HG02588 (cell line): ENCODE measurements around the gene SP1.
"Not testable (repeated sequence)": the region's sequence is repeated elsewhere in the genome, so short reads cannot be mapped to it uniquely, and the experiment has no call there.

Experiments
- ATAC-seq: cut with Tn5 transposase; IDR thresholded peaks from one replicate; pipeline ENCODE4 v1.9.1; 2021; ENCODE audit warnings: mild to moderate bottlenecking, moderate library complexity; ENCODE audit not compliant: unreplicated experiment

Gene SP1

DNA sequence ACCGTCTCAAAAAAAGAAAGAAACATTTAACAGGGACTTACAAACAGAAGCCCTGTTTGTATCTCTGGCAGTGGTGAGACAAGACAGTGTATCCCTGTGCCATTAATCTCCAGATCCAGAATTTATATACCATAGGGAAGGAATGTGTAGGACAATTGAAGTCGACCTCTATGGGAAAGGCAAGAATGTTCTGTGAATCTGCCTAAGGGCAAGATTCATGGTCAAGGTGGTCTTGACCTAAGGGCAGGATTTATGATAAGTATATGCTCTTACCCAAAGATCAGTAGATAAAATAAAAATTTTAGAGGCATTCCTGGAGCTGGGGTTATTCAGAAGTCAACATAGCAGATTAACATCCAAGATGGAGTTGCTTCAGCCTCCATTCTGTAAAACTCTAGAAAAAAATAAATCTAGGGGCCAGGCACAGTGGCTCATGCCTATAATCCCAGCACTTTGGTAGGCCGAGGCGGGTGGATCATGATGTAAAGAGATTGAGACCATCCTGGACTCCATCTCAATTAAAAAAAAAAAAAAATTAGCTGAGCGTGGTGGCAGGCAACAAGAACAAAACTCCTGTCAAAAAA is 21.0 kb upstream of the SP1 start:
- ATAC-seq, result no peak

DNA sequence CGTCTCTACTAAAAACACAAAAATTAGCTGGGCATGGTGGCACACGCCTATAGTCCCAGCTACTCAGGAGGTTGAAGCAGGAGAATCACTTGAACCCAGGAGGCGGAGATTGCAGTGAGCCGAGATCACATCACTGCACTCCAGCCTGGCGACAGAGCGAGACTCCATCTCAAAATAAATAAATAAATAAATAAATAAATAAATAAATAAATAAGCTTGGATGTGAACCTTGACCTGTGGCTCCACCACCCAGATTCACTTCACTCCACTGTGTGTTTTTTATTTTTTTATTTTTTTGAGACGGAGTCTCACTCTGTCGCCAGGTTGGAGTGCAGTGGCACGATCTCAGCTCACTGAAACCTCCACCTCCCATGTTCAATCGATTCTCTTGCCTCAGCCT is 18.3 kb upstream of the SP1 start:
- not testable (repeated sequence) for ATAC-seq

DNA sequence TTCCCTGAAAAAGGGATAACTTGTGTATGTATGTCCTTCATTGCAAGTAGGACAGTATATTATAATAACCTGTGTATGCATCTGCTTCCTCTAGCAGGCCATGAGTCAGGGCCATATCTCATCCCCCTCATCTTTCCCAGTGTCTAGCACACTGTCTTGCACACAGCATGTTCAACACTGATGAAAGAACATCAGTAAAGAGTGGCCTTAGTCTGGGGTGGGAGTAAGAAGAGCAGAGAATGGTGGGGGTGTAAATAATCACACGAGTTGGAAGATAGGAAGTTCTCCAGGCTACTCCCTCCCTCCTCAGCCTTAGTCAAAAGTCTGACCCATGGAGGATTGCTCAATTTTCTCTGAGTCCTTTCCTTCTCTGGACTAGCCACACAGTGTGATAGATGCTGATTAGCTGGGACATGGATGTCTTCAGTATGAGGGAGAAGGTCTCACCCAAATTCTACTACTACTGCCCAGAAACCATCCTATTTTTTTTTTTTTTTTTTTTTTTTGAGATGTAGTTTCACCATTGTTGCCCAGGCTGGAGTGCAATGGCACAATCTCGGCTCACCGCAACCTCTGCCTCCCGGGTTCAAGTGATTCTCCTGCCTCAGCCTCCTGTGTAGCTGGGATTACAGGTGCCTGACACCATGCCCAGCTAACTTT is 14.6 kb upstream of the SP1 start:
- no peak for ATAC-seq

DNA sequence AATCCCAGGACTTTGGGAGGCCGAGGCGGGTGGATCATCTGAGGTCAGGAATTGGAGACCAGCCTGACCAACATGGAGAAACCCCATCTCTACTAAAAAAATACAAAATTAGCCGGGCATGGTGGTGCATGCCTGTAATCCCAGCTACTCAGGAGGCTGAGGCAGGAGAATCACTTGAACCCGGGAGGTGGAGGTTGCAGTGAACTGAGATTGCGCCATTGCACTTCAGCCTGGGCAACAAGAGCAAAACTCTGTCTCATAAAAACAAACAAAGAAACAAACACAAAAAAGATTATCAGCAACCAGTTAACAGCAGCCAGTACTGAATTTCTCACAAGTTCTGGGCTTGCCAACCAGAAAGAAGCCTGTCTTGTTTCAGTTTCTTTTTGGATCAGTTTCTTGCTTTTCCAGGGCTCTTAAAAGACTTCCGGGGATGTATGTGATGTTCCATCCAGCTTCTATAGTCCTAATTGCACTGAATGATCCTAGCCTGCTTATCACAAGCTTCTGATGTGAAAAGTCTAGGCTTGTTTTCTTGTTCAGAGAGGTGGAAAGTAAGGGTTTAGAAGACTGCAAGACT is 6.3 kb upstream of the SP1 start:
- not testable (repeated sequence) for ATAC-seq

DNA sequence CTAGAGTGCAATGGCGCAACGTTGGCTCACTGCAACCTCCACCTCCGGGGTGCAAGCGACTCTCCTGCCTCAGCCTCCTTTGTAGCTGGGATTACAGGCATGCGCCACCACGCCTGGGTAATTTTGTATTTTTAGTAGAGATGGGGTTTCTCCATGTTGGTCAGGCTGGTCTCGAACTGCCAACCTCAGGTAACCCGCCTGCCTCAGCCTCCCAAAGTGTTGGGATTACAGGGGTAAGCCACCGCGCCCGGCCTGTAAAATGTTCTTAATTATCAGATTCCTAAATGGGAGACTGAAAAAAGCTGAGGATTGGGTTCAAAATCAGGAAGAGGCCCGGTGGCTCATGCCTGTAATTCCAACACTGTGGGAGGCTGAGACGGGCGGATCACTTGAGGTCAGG is 5.7 kb upstream of the SP1 start:
- ATAC-seq, result not testable (repeated sequence)

DNA sequence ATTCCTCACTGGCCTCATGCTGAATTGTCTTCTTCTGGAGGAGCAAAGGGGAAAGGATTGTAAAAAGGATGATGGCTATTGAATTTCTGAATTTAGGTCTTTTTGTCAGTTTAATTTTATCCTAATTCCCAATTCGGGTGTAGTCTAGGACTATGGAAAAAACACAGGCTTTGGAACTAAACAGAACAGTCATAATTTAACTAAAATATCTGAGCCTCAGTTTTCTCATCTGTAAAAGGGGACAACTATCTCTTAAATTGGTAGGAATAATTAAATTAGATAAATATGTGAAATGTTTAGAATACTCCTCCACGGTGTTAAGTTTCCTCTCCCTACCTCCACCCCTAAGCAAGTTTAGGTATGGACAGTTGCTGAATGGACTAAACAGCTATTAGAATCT is 3.2 kb upstream of the SP1 start:
- no peak for ATAC-seq

DNA sequence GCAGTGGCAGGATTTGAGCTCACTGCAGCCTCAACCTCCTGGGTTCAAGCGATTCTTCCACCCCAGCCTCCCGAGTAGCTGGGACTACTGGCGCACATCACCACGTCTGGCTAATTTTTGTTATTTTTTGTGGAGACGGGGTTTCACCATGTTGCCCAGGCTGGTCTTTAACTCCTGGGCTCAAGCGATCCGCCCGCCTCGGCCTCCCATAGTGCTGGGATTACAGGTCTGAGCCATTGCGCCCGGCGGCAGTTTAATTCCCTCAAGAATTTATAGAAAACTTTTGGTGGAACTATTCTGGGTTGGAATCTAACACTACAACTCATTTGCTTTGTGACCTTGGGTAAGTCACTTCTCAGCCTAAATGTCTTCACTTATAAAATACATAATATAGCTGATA is 1.8 kb upstream of the SP1 start:
- no peak for ATAC-seq

DNA sequence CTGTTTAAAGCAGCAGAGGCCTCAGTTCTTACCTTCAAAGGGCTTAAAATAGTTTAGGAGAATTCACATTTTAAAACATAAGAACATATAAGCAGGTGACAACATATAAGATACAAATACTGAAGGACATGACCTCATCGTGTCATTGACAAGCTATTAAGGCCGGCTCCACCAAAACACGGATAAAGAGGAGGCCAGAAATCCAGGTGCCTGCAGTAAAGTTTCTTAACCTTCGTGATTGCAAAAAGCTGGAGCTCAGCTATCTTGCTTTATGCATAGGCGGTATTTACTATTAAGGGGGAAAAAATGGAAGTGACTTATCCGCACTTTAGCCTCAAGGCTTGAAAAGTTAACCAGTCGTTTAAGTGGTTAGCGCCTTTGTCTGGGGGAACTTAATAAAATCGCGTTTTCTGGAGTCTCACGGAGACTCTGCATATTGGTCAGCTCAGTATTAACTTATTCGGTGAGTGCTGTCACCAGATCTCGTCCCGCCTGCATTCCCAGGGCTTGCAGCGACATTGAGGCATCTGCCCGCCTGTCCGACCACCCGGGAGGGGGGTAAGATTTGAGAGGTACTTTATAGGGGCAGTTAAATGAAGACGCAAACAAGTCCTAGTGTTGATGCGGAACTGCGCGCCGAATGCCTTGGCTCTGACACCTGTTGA is 1.1 kb upstream of the SP1 start:
- no peak for ATAC-seq

DNA sequence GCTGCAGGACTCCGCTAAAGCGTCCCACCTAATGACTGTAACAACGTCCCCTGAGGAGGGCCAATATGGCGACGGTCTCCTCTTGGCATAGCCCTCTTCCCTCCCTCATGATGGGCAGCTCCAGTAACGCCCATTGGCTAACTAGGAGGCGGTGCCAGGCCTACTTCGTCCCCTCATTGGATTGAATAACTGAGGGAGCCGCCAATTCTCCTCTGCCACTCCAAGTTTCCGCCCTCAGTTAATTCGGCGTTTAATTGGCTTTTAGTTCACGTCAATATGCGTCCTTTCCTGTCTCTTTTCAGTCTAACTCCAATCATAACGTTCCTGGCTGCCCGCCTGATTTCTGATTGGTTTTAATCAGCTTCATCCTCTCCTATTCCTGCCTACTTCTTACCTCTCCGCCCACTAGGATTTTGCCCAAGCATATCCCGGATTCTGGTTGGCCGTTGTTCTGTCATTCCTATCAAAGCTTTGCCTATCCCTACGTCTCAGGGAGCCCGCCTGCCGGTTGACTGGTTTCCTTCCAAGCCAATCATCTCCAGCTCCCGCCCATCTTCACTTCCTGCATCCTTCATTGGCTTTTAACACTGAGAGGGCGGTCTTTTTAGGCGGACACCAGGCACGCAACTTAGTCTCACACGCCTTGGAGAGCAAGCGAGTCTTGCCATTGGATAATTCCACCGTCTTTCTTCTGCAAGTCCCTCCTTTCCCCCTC is 430 bp upstream of the SP1 start:
- ATAC-seq, result peak; percentile 61

DNA sequence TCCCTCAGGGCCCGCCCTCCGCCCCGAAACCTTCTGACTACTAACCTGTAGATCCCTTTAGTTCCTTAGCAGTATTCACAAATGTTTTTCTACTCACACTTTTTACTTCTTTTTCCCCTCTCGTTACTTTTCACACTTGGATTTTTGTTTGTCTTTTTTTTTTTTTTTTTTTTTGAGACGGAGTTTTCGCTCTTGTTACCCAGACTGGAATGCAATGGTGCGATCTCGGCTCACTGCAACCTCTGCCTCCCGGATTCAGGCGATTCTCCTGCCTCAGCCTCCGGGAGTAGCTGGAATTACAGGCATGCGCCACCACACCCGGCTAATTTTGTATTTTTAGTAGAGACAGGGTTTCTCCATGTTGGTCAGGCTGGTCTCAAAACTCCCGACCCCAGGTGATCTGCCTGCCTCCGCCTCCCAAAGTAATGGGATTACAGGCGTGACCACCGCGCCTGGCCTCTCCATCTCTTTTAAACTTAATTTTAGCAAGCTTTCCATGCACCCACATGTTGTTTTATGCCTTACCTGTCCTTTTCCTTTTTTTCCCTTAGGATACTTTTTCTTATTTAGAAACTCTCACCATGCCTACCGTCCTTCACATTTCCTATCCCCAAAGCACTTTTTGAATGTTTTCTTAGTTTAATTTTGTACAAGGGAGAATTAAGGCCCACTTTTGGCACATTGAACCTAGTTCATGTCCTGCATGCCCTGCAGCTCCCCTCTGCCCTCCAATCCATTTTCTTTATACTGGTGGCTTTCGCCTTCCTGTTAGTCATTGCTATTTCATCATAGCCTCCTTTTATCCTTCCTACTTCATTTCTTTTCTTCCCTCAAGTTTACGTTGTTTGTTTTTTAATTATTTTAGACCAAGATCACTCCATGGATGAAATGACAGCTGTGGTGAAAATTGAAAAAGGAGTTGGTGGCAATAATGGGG is 1.1 kb downstream of the SP1 start:
- no peak for ATAC-seq

DNA sequence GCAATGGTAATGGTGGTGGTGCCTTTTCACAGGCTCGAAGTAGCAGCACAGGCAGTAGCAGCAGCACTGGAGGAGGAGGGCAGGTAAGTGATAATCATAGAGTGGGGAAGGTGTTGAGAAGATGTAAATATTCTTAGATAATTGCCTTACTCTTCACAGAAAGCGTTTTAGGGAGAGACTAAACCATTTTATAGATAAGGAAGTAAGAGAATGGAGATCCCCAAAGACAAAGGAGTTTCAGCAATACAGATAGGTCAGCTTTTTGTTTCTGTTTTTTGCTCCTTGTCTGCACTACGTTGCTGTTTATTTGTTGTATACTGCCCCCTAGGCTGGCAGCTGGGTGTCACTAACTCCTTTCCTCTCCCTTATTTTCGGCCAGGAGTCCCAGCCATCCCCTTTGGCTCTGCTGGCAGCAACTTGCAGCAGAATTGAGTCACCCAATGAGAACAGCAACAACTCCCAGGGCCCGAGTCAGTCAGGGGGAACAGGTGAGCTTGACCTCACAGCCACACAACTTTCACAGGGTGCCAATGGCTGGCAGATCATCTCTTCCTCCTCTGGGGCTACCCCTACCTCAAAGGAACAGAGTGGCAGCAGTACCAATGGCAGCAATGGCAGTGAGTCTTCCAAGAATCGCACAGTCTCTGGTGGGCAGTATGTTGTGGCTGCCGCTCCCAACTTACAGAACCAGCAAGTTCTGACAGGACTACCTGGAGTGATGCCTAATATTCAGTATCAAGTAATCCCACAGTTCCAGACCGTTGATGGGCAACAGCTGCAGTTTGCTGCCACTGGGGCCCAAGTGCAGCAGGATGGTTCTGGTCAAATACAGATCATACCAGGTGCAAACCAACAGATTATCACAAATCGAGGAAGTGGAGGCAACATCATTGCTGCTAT is 2.0 kb downstream of the SP1 start:
- ATAC-seq, result no peak

DNA sequence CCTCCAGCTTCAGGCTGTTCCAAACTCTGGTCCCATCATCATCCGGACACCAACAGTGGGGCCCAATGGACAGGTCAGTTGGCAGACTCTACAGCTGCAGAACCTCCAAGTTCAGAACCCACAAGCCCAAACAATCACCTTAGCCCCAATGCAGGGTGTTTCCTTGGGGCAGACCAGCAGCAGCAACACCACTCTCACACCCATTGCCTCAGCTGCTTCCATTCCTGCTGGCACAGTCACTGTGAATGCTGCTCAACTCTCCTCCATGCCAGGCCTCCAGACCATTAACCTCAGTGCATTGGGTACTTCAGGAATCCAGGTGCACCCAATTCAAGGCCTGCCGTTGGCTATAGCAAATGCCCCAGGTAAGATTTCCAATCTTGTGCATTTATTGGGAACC is 3.3 kb downstream of the SP1 start:
- ATAC-seq, result no peak

DNA sequence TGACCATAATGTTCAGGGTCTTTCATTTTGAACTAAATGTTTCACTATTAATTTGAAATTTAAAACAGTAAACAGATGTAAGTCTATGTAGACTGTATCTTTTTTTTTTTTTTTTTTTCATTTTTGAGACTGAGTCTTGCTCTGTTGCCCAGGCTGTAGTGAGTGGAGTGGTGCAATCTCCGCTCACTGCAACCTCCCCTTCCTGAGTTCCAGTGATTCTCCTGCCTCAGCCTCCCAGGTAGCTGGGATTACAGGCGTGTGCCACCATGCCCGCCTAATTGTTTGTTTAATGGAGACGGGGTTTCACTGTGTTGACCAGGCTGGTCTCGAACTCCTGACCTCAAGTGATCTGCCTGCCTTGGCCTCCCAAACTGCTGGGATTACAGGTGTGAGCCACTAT is 6.4 kb downstream of the SP1 start:
- ATAC-seq, result not testable (repeated sequence)

DNA sequence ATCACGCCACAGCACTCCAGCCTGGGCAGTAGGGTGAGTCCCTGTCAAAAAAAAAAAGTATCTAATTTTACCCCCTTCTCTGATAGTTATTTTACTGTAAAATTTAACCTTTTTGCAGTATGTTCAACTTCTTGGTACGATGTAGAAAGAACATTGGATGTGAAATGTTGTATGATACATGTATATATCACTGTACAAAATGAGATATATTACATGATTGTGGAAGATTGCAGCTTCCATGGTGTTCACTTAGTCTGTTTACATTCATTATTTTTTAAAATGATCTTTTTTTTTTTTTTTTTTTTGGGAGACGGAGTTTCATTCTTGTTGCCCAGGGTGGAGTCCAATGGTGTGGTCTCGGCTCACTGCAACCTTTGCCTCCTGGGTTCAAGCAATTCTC is 9.0 kb downstream of the SP1 start:
- ATAC-seq, result no peak

DNA sequence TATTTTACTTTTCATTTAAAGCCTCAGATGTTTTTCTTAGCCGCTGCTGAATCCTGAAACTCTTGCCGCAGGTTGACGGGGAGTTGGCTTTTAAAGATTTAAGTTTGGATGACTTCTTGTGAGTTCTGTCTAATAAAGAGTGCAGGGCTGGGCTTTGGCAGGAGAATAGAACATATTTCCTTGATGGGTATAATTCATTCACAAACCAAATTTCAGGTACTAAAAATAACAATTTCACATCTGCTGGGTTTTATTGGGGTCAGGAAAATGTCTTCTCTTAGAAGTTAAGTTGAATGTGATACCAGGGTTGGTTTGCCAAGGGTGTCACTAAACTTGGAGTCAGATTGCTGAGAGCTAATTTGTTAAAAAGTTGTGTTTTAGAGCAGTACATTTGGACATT is 9.7 kb downstream of the SP1 start:
- ATAC-seq, result no peak

DNA sequence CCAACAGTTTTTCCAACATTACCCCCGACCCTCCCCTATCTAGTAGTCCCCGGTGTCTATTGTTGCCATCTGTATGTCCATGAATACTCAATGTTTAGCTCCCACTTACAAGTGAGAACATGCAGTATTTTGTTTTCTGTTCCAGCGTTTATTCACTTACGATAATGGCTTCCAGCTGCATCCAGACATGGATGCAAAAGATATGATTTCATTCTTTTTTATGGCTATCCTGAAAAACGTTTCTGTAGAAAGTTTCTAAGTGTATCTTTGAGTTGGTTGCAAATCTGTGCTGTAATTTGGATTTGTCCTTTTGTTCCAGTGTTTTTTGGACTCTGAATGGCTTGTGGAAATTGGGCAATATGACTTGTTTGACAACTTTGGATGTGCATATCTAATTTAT is 11.7 kb downstream of the SP1 start:
- no peak for ATAC-seq

DNA sequence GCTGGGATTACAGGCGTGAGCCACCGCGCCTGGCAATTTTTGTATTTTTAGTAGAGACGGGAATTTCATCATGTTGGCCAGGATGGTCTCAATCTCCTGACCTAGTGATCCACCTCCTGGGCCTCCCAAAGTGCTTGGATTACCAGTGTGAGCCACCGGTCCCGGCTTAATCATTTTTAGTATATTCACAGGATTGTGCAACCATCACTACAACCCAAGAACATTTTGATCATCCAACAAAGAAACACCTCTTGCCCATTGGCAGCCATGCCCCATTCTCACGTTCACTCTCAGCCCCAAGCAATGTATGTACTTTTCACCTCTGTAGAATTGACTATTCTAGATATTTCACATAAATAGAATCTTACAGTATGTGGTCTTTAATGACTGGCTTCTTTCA is 19.9 kb downstream of the SP1 start:
- no peak for ATAC-seq

DNA sequence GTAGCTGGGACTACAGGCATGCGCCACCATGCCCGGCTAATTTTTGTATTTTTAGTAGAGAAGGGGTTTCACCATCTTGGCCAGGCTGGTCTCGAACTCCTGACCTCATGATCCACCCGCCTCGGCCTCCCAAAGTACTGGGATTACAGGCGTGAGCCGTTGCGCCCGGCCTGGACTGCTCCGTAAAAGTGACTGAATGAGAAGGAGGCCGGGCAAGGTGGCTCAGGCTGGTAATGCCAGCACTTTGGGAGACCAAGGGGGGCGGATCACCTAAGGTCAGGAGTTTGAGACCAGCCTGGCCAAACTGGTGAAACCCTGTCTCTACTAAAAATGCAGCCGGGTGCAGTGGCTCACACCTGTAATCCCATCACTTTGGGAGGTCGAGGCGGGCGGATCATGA is 22.4 kb downstream of the SP1 start:
- ATAC-seq, result not testable (repeated sequence)

DNA sequence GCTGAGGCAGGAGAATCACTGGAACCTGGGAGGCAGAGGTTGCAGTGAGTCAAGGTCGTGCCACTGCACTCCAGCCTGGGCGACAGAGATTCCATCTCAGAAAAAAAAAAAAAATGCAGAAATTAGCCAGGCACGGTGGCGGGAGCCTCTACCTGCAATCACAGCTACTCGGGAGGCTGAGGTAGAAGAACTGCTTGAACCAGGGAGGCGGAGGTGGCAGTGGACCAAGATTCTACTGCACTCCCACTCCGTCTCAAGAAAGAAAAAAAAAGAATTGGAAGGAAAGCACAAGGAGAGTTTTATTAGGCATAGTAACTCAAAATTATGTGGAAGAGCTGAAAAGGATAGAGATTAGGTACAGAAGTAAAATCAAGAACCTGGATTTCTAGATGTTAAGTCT is 22.9 kb downstream of the SP1 start:
- no peak for ATAC-seq
